ENCODE data around the gene PRDM16. TPM values are rescaled to one million over a fixed set of nuclear protein-coding genes. Genes with fewer than 3 reads are reported as not detected.

The PRDM16 gene
- polyA plus RNA-seq, 1 donor (not counting 4 experiments of a cell fraction or from before 2014, with no cell fraction given): 0.05 TPM

DNA sequence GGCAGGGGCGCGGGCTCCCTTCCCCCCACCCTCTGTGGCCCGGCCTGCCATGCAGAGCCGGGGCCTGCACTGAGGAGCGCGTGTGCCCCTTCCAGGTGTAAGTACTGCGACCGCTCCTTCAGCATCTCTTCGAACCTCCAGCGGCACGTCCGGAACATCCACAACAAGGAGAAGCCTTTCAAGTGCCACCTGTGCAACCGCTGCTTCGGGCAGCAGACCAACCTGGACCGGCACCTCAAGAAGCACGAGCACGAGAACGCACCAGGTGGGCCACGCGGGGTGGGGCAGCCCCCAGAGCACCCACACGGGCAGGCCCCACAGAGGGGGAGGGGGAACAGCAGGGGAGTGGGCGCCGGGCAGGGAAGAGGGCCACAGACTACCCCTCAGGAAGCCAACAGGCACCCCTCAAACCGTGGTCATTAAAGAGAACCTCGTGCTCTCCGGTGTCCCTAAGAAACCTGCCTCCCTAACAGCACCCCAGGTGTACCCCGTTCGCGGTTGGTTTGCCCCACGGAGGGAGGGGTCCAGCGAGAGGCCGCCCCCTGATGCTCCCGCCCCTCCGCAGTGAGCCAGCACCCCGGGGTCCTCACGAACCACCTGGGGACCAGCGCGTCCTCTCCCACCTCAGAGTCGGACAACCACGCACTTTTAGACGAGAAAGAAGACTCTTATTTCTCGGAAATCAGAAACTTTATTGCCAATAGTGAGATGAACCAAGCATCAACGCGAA, 356.6 kb downstream of the PRDM16 start:
- dilution Hi-C loops (cut with MboI; ENCODE audit: extremely low pct_ligation_motif_present, low sequenced_read_pairs): no loop called here
- Histone ChIP-seq H3K4me1 (ENCODE audit: control insufficient read depth, extremely low read depth, insufficient read depth, low read length) (no peaks in the 10 kb centered on the region), H3K4me2 (ENCODE audit: control insufficient read depth, extremely low read depth, insufficient read depth, low read depth, low read length) (no peak overlapping the region), H4K20me1 (ENCODE audit: control insufficient read depth, extremely low read depth, insufficient read depth, low read length) (no peaks in the 10 kb centered on the region), H3K9me3 (ENCODE audit: control insufficient read depth, low read depth, low read length) (no peaks in the 10 kb centered on the region), H2AFZ (ENCODE audit: control insufficient read depth, low read length) (no peak overlapping the region), H3K9ac (ENCODE audit: control insufficient read depth, extremely low read depth, insufficient read depth, low read length) (no peak overlapping the region), H3K4me3 (ENCODE audit: control insufficient read depth in 2 of 3, extremely low read depth in 1 of 3, insufficient read depth in 2 of 3, low read depth in 1 of 3, low read length in 3 of 3) (no peak overlapping the region), H3K27ac (ENCODE audit: control insufficient read depth, insufficient read depth, low read length) (no peak overlapping the region), H3K36me3 (ENCODE audit: control insufficient read depth in 2 of 2, extremely low read depth in 1 of 2, insufficient read depth in 2 of 2, low read length in 2 of 2) (no peaks in the 10 kb centered on the region), H3K27me3 (ENCODE audit: control insufficient read depth, extremely low read depth, insufficient read depth, low read length) (peaks cover 7% of the 10 kb centered on the region), H3K9me1 (ENCODE audit: control insufficient read depth, extremely low read depth, insufficient read depth, low read length) (no peaks in the 10 kb centered on the region), H3K79me2 (ENCODE audit: control insufficient read depth, insufficient read depth, low read length) (no peaks in the 10 kb centered on the region)
- DNase-seq (ENCODE audit: low read depth, low spot score) (no peak), FAIRE-seq (no peak)
- no peak for TF ChIP-seq EZH2 (IDR thresholded peaks at IDR 0.05; ENCODE audit: low read length)
- TF ChIP-seq, protein P1, sequence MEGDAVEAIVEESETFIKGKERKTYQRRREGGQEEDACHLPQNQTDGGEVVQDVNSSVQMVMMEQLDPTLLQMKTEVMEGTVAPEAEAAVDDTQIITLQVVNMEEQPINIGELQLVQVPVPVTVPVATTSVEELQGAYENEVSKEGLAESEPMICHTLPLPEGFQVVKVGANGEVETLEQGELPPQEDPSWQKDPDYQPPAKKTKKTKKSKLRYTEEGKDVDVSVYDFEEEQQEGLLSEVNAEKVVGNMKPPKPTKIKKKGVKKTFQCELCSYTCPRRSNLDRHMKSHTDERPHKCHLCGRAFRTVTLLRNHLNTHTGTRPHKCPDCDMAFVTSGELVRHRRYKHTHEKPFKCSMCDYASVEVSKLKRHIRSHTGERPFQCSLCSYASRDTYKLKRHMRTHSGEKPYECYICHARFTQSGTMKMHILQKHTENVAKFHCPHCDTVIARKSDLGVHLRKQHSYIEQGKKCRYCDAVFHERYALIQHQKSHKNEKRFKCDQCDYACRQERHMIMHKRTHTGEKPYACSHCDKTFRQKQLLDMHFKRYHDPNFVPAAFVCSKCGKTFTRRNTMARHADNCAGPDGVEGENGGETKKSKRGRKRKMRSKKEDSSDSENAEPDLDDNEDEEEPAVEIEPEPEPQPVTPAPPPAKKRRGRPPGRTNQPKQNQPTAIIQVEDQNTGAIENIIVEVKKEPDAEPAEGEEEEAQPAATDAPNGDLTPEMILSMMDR (optimal IDR thresholded peaks at IDR 0.05 in 1 of 3, IDR thresholded peaks at IDR 0.05 in 1 of 3, conservative IDR thresholded peaks at IDR 0.05 in 1 of 3; ENCODE audit: extremely low read depth in 1 of 3, insufficient read depth in 2 of 3, low read length in 3 of 3): no peak

DNA sequence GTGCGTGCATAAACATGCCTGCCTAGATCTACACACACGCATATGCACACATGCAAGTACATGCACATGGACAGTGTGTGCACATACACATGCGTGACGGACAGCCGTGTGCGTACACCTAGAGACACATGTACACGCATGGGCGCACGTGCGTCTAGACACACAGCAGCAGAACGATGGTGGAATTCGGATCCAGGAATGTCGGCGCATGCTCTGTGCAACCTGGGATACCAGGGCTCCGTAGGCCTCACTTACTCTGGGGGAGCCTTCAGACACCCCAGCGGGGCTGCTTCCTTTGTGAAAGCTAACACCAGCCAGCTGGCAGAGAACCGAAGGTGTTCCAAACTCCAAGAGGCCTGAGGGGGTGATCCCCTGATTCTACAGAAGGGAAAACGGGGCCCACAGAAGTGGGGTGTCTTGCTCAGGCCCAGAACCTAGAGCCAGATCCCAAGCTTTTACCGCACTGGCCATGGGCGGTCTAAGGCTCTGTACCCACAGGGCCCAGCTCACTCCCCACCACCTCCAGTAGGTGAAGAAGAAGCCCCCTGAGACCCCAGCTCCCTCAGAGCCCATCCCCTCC, 358.0 kb downstream of the PRDM16 start:
- no peaks in the 10 kb centered on the region for H3K36me3 ChIP-seq (ENCODE audit: control insufficient read depth in 2 of 2, extremely low read depth in 1 of 2, insufficient read depth in 2 of 2, low read length in 2 of 2)
- H3K4me3 ChIP-seq (ENCODE audit: control insufficient read depth in 2 of 3, extremely low read depth in 1 of 3, insufficient read depth in 2 of 3, low read depth in 1 of 3, low read length in 3 of 3): no peak overlapping the region
- no peak overlapping the region for H2AFZ ChIP-seq (ENCODE audit: control insufficient read depth, low read length)
- DNase-seq (ENCODE audit: low read depth, low spot score) (no peak), FAIRE-seq (no peak)
- no peaks in the 10 kb centered on the region for H4K20me1 ChIP-seq (ENCODE audit: control insufficient read depth, extremely low read depth, insufficient read depth, low read length)
- no peak overlapping the region for H3K27ac ChIP-seq (ENCODE audit: control insufficient read depth, insufficient read depth, low read length)
- H3K9me1 ChIP-seq (ENCODE audit: control insufficient read depth, extremely low read depth, insufficient read depth, low read length): no peaks in the 10 kb centered on the region
- H3K4me1 ChIP-seq (ENCODE audit: control insufficient read depth, extremely low read depth, insufficient read depth, low read length): no peaks in the 10 kb centered on the region
- H3K4me2 ChIP-seq (ENCODE audit: control insufficient read depth, extremely low read depth, insufficient read depth, low read depth, low read length): no peak overlapping the region
- TF ChIP-seq, protein P1 (optimal IDR thresholded peaks at IDR 0.05 in 1 of 3, IDR thresholded peaks at IDR 0.05 in 1 of 3, conservative IDR thresholded peaks at IDR 0.05 in 1 of 3; ENCODE audit: extremely low read depth in 1 of 3, insufficient read depth in 2 of 3, low read length in 3 of 3): no peak
- no peak for TF ChIP-seq EZH2 (IDR thresholded peaks at IDR 0.05; ENCODE audit: low read length)
- dilution Hi-C loops (cut with MboI; ENCODE audit: extremely low pct_ligation_motif_present, low sequenced_read_pairs): no loop called here
- H3K9me3 ChIP-seq (ENCODE audit: control insufficient read depth, low read depth, low read length): no peaks in the 10 kb centered on the region
- no peaks in the 10 kb centered on the region for H3K79me2 ChIP-seq (ENCODE audit: control insufficient read depth, insufficient read depth, low read length)
- no peaks in the 10 kb centered on the region for H3K27me3 ChIP-seq (ENCODE audit: control insufficient read depth, extremely low read depth, insufficient read depth, low read length)
- H3K9ac ChIP-seq (ENCODE audit: control insufficient read depth, extremely low read depth, insufficient read depth, low read length): no peak overlapping the region
